HepG2 (cell line): ENCODE data around the gene NHERF2. TPM values are rescaled to one million over a fixed set of nuclear protein-coding genes. Genes with fewer than 3 reads are reported as not detected.

Experiments used
- CAMTA2 ChIP-seq: sonication (generic); formaldehyde crosslinking; IDR thresholded peaks from 2 replicates; pipeline ENCODE4 v1.4.0; 2020; ENCODE audit warnings: mild to moderate bottlenecking, missing genetic modification reagents, borderline replicate concordance
- DZIP1 ChIP-seq: sonication (generic); formaldehyde crosslinking; IDR thresholded peaks from 2 replicates; pipeline ENCODE4 v1.5.0; 2020; ENCODE audit warnings: mild to moderate bottlenecking, missing genetic modification reagents
- GMEB2 ChIP-seq: IDR thresholded peaks from 2 replicates; pipeline ENCODE4 v1.6.1; 2016; ENCODE audit warnings: missing biosample characterization, missing genetic modification reagents, low read depth
- HHEX ChIP-seq: IDR thresholded peaks from 2 replicates; pipeline ENCODE4 v1.6.1; 2016; ENCODE audit warnings: control low read depth
- KAT2B ChIP-seq: fragments of 150-350 bp; IDR thresholded peaks from 2 replicates; pipeline ENCODE4 v1.6.1; 2014; ENCODE audit warnings: low read depth, low read length, borderline replicate concordance
- MTERF4 ChIP-seq: sonication (generic); formaldehyde crosslinking; IDR thresholded peaks from 2 replicates; pipeline ENCODE4 v1.8.0; 2023; ENCODE audit warnings: mild to moderate bottlenecking, missing genetic modification reagents
- POGZ ChIP-seq: sonication (generic); formaldehyde crosslinking; IDR thresholded peaks from 2 replicates; pipeline ENCODE4 v1.4.0; 2020; ENCODE audit warnings: mild to moderate bottlenecking, missing genetic modification reagents
- PRMT3 ChIP-seq: sonication (generic); formaldehyde crosslinking; IDR thresholded peaks from 2 replicates; pipeline ENCODE4 v1.8.1; 2022; ENCODE audit warnings: low read depth, mild to moderate bottlenecking, moderate library complexity, missing genetic modification reagents, borderline replicate concordance
- SCMH1 ChIP-seq: sonication (generic); formaldehyde crosslinking; IDR thresholded peaks from 2 replicates; pipeline ENCODE4 v1.9.0; 2021; ENCODE audit warnings: missing genetic modification reagents, mild to moderate bottlenecking, borderline replicate concordance
- TRAFD1 ChIP-seq: sonication (generic); formaldehyde crosslinking; IDR thresholded peaks from 2 replicates; pipeline ENCODE4 v1.5.1; 2020; ENCODE audit warnings: missing genetic modification reagents, mild to moderate bottlenecking, borderline replicate concordance
- ZNF20 ChIP-seq: sonication (generic); formaldehyde crosslinking; IDR thresholded peaks from 2 replicates; pipeline ENCODE4 v1.4.0; 2020; ENCODE audit warnings: mild to moderate bottlenecking, moderate library complexity, missing genetic modification reagents
- ZNF646 ChIP-seq: sonication (generic); formaldehyde crosslinking; IDR thresholded peaks from 2 replicates; pipeline ENCODE4 v1.9.0; 2021; ENCODE audit warnings: mild to moderate bottlenecking, missing genetic modification reagents
- polyA plus RNA-seq, 8 experiments: library from polyadenylated mRNA; depleted of rRNA in 3 of 8; stranded (reverse) in 7 of 8; unstranded in 1 of 8; fragments of >200 nt; fragmentation: Illumina TruSeq in 4 of 8; extraction: Trizol in 4 of 8; gene quantifications; 2 replicates each; pipeline versions ENCODE4 v1.2.1 to v1.2.3, GENCODE V29; 2011 to 2016; ENCODE audit warnings: low read depth in 4 of 8, missing spikeins in 1 of 8, mixed read lengths in 1 of 8; ENCODE audit not compliant: insufficient read depth in 1 of 8
- total RNA-seq, 5 experiments: library from RNA; depleted of rRNA; stranded (reverse); fragments of >200 nt; fragmentation: Illumina TruSeq; extraction: Trizol; gene quantifications; 2 replicates each; pipeline ENCODE4 v1.2.3, GENCODE V29; 2016; ENCODE audit warnings: low read depth in 1 of 5

NHERF2 gene
- total and polyA plus RNA-seq, 2 of the 13 experiments (the other 11 are each of a cell fraction or from before 2014, with no cell fraction given): 23.7 to 39.3 TPM

GRCh38 chr16:2033057-2033908, 6.6 kb downstream of the NHERF2 start (continued):
- TF ChIP-seq ZNF646 (CRISPR knock-in tag): no peak
- no peak for TF ChIP-seq POGZ (CRISPR knock-in tag)
- no peak for TF ChIP-seq CAMTA2 (CRISPR knock-in tag)
- TF ChIP-seq DZIP1 (CRISPR knock-in tag): no peak
- TF ChIP-seq HHEX (CRISPR knock-in tag): no peak
- TF ChIP-seq SCMH1: no peak
- no peak for TF ChIP-seq GMEB2 (CRISPR knock-in tag)
- no peak for TF ChIP-seq PRMT3 (CRISPR knock-in tag)
- TF ChIP-seq ZNF20 (CRISPR knock-in tag): no peak
- peak; percentile 72; the same call in 1 of the 2 replicates for TF ChIP-seq MTERF4 (CRISPR knock-in tag)
- TF ChIP-seq KAT2B: no peak
- TF ChIP-seq TRAFD1 (CRISPR knock-in tag): no peak
